Placental epithelial cell (primary cell): ENCODE data around the gene CITED2. TPM values are rescaled to one million over a fixed set of nuclear protein-coding genes. Genes with fewer than 3 reads are reported as not detected.

ENCODE experiments used
- total RNA-seq: library from RNA; depleted of rRNA; stranded (reverse); fragments of >200 nt; gene quantifications from 2 replicates; pipeline ENCODE4 v1.2.3, GENCODE V29; 2012

The CITED2 gene, protein sequence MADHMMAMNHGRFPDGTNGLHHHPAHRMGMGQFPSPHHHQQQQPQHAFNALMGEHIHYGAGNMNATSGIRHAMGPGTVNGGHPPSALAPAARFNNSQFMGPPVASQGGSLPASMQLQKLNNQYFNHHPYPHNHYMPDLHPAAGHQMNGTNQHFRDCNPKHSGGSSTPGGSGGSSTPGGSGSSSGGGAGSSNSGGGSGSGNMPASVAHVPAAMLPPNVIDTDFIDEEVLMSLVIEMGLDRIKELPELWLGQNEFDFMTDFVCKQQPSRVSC
- total RNA-seq = 130 and 225 TPM in 2 replicates

DNA sequence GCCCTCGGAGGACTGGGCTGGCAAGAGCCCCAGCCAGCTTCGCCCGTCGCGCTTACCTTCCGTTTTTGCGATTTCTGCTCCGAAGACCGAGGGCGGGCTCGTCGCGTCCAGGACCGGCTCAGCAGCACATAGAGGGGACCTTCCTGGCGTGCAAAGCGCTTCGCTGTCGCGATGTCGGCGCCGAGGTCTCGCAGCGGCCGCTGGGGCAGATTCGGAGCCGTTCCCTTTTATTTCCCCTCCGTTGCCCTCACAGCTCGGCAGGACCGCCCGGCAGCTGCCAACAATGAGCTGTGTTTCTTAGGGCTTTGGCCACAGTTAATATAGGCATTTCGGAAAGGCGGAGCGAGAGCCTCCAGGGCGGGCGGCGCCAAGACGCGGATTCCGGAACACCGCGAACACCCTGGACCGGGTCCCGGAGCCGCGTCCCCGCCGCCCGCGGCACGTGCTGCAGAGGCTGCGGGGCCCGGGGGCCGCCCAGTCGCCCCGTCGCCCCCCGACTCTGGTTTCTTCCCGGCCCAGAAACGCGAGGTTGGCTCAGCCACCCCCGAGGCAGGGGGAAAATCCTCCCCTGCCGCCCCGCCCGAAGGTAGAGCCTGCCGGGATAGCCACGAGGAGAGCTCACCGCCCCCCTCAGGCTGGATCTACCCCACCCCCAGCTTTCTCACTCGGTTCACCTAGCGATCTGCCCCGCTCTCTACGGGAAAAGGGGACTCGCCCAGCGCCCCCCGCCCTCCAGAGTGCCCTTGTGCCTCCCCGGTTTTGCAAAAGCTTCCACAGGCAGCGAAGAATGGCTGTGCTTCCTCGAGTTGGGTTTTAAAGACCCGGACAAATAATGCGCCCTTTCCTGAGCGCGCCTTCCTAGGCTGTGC is at the start of gene CITED2:
Gene CITED2, minus strand, starts transcription at position 292 of the 869 bp plus-strand sequence. CDS start 704 bp downstream, outside the sequence.

Other genes with a start within 250 kb of the CITED2 start
- gene HECA, start 239.6 kb downstream of the CITED2 start, total RNA-seq = 20.4 and 22.3 TPM in 2 replicates
- not detected in 2 replicates for gene TXLNB, start 82.7 kb downstream of the CITED2 start, total RNA-seq